Retinal pigment epithelial cell (primary cell): ENCODE results near the gene STK40.

Source experiments
- DNase-seq: peaks from one replicate; pipeline ENCODE4 v3.0.0-alpha.2; 2010; ENCODE audit warnings: low read depth
- H3K4me3 ChIP-seq: 2 replicates; pipeline ENCODE4 v1.5.1; 2011; ENCODE audit warnings: mild to moderate bottlenecking, low read length, control low read depth, moderate library complexity
- TF ChIP-seq, protein P1 (sequence below): conservative IDR thresholded peaks from 2 replicates; pipeline ENCODE4 v1.5.1; 2011; ENCODE audit warnings: low read depth, low read length, control low read depth, inconsistent platforms

The STK40 gene

DNA sequence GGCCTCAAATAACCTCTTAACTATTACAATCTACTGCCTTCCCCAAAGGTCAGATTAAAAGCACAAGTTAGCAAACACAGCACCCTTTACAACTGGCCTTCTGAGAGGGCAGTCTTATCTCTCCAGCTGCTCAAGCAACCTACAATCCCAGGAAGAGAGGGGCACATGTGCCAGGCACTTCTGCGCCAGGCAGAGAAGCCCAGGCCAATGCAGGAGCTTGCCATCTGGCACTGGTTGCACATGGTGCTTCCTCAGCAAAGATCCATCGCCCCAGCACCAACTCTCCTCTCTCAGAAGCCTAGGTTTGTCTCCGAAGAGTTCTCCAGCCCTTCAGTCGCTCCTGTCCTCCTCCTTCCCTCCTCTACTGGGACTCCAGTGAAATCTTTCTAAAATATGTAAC is 2.5 kb downstream of the STK40 start:
- no peak overlapping the region for H3K4me3 ChIP-seq
- DNase-seq, result no peak
- TF ChIP-seq, protein P1, sequence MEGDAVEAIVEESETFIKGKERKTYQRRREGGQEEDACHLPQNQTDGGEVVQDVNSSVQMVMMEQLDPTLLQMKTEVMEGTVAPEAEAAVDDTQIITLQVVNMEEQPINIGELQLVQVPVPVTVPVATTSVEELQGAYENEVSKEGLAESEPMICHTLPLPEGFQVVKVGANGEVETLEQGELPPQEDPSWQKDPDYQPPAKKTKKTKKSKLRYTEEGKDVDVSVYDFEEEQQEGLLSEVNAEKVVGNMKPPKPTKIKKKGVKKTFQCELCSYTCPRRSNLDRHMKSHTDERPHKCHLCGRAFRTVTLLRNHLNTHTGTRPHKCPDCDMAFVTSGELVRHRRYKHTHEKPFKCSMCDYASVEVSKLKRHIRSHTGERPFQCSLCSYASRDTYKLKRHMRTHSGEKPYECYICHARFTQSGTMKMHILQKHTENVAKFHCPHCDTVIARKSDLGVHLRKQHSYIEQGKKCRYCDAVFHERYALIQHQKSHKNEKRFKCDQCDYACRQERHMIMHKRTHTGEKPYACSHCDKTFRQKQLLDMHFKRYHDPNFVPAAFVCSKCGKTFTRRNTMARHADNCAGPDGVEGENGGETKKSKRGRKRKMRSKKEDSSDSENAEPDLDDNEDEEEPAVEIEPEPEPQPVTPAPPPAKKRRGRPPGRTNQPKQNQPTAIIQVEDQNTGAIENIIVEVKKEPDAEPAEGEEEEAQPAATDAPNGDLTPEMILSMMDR, result no peak

DNA sequence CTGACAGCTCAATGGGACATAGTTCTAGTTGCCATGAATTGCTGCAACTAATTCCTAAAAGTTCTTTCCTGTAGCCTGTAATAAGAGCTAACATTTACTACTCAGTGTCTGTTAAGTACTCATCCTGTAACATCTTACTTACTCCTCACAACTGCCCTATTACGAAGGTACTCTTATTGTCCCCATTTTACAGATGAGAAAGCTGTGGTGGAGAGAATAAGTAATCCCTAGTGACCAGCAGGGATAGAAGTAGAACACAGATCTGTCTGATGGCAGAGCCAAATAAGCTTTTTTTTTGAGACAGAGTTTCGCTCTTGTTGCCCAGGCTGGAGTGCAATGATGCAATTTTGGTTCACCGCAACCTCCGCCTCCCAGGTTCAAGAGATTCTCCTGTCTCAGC is 3.1 kb downstream of the STK40 start:
- TF ChIP-seq, protein P1, result no peak
- no peak overlapping the region for H3K4me3 ChIP-seq
- no peak for DNase-seq

DNA sequence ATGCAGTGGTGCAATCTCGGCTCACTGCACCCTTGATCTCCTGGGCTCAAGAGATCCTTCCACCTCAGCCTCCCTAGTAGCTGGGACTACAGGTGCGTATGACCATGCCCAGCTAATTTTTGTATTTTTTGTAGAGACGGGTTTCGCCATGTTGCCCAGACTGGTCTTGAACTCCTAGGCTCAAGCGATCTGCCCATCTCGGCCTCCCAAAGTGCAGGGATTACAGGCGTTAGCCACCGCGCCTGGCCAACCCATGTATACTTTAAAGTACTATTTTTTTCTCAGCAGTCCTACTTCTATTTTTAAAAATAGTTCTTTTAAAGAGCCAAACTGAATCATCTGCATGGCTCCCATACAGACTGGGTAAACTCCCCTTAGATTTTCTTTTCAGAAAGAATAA is 3.5 kb downstream of the STK40 start:
- no peak overlapping the region for H3K4me3 ChIP-seq
- DNase-seq, result no peak
- TF ChIP-seq, protein P1, result no peak

DNA sequence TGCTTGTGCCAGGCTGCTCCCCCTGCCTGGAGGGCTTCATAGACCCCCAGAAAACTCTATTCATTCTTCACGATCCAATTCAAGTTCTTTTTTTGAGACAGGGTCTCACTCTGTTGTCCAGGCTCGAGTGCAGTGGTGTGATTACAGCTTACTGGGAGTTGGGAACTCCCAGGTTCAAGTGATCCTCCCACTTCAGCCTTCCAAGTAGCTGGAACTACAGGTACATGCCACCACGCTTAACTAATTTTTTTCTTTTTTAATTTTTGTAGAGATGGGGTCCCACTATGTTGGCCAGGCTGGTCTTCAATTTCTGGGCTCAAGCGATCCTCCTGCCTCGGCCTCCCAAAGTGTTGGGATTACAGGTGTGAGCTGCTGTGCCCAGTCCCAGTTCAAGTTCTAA is 4.3 kb downstream of the STK40 start:
- DNase-seq, result no peak
- TF ChIP-seq, protein P1, result no peak
- no peak overlapping the region for H3K4me3 ChIP-seq

DNA sequence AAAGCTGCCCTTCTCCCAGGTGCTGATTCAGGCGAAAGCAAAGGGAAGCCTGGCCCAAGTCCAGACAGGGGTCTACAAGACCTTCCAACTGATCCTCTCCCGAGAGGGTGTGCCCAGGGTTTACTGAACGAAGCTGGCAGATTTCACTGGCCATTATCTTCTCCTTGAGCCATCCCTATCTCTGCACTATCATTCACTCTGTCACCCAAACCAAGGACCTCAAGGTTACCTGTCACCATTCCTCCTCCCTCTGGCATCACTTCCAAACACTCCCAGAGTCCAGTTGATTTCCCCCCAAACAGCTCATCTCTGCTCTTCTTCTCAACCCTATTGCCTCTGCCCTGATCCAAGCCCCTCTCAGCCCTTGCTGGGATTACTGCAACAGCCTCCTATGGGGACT is 4.9 kb downstream of the STK40 start:
- no peak for DNase-seq
- TF ChIP-seq, protein P1, result no peak
- no peak overlapping the region for H3K4me3 ChIP-seq

DNA sequence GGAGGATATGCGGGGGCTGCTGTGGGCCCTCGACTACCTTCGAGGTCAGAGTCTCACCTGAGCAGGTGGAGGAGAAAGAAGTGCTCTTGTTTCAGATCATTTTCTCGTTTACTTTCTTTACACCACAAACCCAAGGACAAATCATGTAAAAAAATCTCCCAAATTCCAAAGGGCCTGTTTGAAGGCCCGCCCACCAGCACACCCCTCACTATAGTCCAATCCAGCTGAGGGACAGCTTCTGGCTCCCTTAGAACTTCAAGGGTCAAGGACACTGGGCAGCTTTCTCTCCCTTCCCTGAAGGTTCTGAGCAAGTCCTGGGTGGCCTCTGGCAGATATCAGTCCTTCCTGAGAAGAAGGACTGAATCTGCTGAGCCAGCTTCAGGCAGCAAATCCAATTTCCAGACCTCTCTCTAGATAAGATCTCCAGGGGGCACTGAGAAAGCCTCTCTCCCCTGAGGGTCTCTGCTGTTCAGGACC is 5.5 kb downstream of the STK40 start:
- DNase-seq, result no peak
- TF ChIP-seq, protein P1, result no peak
- H3K4me3 ChIP-seq, result no peak overlapping the region

DNA sequence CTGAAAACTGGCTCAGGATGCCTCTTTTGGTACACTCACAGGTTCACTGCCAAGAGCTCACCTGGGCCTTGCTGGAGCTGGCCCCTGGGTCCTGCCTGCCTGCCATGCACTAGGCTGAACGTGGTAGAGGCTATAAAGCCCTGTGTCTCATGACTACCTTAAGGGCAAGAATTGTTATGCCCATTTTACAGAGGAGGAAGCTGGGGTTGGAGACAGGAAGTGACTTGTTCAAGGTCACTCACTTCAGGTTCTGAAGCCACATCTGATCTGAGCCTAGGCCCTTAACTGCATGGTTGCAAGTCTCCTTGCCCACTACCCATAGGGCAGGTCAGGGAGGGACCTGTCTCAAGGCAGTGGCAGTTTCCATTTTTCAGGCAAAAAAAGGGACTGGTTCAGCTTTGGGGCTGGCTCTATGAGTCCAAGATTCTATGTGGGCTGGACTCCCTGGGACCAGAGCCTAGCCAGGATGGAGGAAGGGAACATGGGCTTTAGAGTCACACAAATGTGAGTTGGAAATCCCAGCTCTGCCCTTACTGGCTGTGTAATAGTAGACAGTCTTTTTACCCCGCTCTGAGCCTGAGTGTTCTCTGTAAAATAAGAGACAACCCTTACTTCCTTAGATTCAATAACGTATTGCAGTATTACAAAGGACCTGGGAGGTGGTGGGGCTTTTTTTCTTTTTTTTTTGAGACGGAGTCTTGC is 7.8 kb downstream of the STK40 start:
- DNase-seq, result no peak

More for the DNA sequence above, 7.8 kb downstream of the STK40 start:
- TF ChIP-seq, protein P1, result no peak
- no peak overlapping the region for H3K4me3 ChIP-seq
